Astrocyte of the cerebellum (primary cell): ENCODE results near the gene SPTBN1.

Experiments used
- DNase-seq: peaks from one replicate; pipeline ENCODE4 v3.0.0-alpha.2; 2011; ENCODE audit warnings: low read depth
- H3K4me3 ChIP-seq: 2 replicates; pipeline ENCODE4 v1.5.1; 2011; ENCODE audit warnings: mild to moderate bottlenecking, low read depth, low read length, moderate library complexity
- in situ Hi-C: cut with HindIII; loops from 2 replicates; pipeline ENCODE4 v1.10.0; 2017; ENCODE audit warnings: low sequenced_read_pairs
- TF ChIP-seq, protein P1 (sequence below): IDR thresholded peaks from 2 replicates; pipeline ENCODE4 v1.5.1; 2012; ENCODE audit warnings: low read length, low read depth, moderate library complexity, mild to moderate bottlenecking; ENCODE audit errors: missing control alignments

The SPTBN1 gene

DNA sequence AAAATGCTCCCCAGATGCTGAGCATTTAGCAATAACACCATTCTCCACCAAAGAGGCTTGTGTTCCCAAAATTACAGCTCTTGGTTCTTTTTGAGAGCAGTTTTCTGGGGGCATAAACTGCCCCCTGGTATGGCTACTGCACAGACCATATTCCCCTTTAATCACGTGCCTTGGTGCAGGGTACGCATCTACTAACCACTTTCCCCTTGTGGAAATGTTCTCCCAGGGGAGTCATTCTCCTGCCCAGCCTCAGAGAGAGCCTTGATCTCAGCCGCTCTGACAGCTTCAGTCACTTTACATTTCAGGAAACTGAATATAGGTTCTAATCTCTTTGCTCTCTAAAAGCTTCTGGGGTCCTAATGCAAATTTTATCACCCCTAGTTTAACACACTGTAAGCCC, 222.6 kb downstream of the SPTBN1 start:
- TF ChIP-seq, protein P1, sequence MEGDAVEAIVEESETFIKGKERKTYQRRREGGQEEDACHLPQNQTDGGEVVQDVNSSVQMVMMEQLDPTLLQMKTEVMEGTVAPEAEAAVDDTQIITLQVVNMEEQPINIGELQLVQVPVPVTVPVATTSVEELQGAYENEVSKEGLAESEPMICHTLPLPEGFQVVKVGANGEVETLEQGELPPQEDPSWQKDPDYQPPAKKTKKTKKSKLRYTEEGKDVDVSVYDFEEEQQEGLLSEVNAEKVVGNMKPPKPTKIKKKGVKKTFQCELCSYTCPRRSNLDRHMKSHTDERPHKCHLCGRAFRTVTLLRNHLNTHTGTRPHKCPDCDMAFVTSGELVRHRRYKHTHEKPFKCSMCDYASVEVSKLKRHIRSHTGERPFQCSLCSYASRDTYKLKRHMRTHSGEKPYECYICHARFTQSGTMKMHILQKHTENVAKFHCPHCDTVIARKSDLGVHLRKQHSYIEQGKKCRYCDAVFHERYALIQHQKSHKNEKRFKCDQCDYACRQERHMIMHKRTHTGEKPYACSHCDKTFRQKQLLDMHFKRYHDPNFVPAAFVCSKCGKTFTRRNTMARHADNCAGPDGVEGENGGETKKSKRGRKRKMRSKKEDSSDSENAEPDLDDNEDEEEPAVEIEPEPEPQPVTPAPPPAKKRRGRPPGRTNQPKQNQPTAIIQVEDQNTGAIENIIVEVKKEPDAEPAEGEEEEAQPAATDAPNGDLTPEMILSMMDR = no peak
- in situ Hi-C loops = no loop called here
- H3K4me3 ChIP-seq = no peak overlapping the region
- DNase-seq = no peak

- no peak overlapping the region for H3K4me3 ChIP-seq
- in situ Hi-C loops = no loop called here
- TF ChIP-seq, protein P1 = no peak
- DNase-seq = peak; percentile 55
Measured at GRCh38 chr2:54680397-54681041, 224.4 kb downstream of the SPTBN1 start.

DNA sequence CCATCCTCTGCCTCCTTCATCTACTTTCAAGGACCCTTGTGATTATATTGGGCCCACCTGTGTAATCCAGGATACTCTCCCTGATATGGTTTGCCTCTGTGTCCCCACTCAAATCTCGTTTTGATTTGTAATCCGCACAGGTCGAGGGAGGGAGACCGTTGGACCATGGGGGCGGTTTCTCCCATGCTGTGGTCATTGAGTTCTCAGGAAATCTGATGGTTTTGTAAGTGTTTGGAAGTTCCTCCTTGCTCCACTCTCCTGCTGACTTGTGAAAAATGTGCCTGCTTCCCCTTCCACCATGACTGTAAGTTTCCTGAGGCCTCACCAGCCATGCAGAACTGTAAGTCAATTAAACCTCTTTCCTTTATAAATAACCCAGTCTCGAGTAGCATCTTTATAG, 225.3 kb downstream of the SPTBN1 start:
- in situ Hi-C loops = no loop called here
- DNase-seq = no peak
- TF ChIP-seq, protein P1 = no peak

DNA sequence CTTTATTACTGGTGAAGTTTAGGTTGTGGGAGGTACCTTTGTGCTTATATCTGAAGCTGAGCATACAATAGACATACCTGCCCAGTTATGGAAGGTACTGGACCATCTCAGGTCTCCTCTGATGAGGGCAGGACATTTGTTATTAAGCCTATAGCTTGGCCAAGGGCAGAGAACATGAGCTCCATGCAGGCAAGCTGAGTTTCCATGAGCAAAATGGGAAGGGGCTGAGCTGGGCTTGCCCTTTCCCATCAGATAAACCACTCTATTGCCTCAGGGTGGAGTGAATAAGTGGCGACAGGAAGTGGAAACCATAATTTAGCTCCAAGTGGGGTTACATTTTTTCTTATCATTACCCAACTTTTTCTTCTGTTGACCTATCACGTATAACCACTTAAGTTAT, 227.5 kb downstream of the SPTBN1 start:
- TF ChIP-seq, protein P1 = no peak
- in situ Hi-C loops = no loop called here
- DNase-seq = no peak

More for the DNA sequence above, 225.3 kb downstream of the SPTBN1 start:
- H3K4me3 ChIP-seq = no peak overlapping the region

DNA sequence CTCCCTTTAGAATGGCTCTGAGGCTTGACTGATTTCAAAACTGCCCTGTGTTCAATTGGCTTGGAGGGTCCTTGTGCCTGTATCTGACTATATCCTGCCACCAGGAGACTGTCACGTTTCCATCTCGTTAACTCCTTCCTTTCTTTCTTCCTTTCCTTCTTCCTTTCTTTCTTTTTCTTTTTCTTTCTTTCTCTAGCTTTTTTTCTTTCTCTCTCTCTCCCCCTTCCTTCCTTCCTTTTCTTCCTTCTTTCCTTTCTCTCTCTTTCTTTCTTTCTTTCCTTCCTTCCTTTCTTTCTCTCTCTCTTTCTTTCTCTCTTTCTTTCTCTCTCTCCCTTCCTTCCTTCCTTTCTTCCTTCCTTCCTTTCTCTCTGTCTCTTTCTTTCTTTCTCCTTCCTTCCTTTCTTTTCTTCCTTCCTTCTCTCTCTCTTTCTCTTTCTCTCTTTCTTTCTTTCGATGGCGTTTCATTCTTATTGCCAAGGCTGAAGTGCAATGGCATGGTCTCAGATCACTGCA, 229.2 kb downstream of the SPTBN1 start:
- TF ChIP-seq, protein P1 = no peak
- H3K4me3 ChIP-seq = no peak overlapping the region
- in situ Hi-C loops = no loop called here
- no peak for DNase-seq

More for the DNA sequence above, 227.5 kb downstream of the SPTBN1 start:
- no peak overlapping the region for H3K4me3 ChIP-seq

- in situ Hi-C loops = no loop called here
- DNase-seq = no peak
- no peak overlapping the region for H3K4me3 ChIP-seq
- TF ChIP-seq, protein P1 = no peak
Measured at GRCh38 chr2:54687595-54688152, 231.5 kb downstream of the SPTBN1 start.
